HEK293 (cell line): ENCODE results near the gene PLSCR3.

Experiments
- CTCF ChIA-PET: fragments of 350-600 bp; formaldehyde crosslinking; extraction: SDS; loops from one replicate; lab custom pipeline; 2021; ENCODE audit warnings: antibody characterized with exemption; lab: Yijun Ruan, JAX
- POLR2A ChIA-PET: fragments of 300-600 bp; formaldehyde crosslinking; extraction: SDS; loops from one replicate; lab custom pipeline; 2020; ENCODE audit warnings: antibody characterized with exemption, inconsistent platforms; lab: Yijun Ruan, JAX
- H3K27ac ChIP-seq: fragments of 200-500 bp; sonication (Bioruptor generic); 2 replicates; pipeline ENCODE4 v1.5.1; 2014; ENCODE audit warnings: low read depth, low read length, control low read depth, inconsistent platforms; ENCODE audit errors: extremely low read depth
- H3K36me3 ChIP-seq, 2 experiments: fragments of 200-500 bp in 1 of 2; sonication (Bioruptor generic) in 1 of 2; 1 replicate in 1 of 2; 2 replicates in 1 of 2; pipeline ENCODE4 v1.5.1; 2014 to 2017; ENCODE audit warnings: inconsistent platforms in 2 of 2, low read length in 2 of 2; ENCODE audit not compliant: control insufficient read depth in 2 of 2, insufficient read depth in 1 of 2
- H3K4me1 ChIP-seq: fragments of 200-500 bp; sonication (Bioruptor generic); 2 replicates; pipeline ENCODE4 v1.5.1; 2014; ENCODE audit warnings: mild to moderate bottlenecking, low read length, inconsistent platforms; ENCODE audit not compliant: control insufficient read depth, insufficient read depth
- H3K4me3 ChIP-seq: 2 replicates; pipeline ENCODE4 v1.5.1; 2011; ENCODE audit warnings: low read depth, mild to moderate bottlenecking, control low read depth, low read length, moderate library complexity
- H3K9me3 ChIP-seq: fragments of 200-500 bp; sonication (Bioruptor generic); 2 replicates; pipeline ENCODE4 v1.5.1; 2014; ENCODE audit warnings: low read depth, low read length, inconsistent platforms; ENCODE audit not compliant: control insufficient read depth, insufficient read depth
- GLIS1 ChIP-seq: fragments of 450-650 bp; formaldehyde crosslinking; IDR thresholded peaks from 2 replicates; pipeline ENCODE4 v1.5.1; 2016; ENCODE audit warnings: missing biosample characterization, missing genetic modification characterization
- GLIS2 ChIP-seq: fragments of 450-650 bp; formaldehyde crosslinking; IDR thresholded peaks from 2 replicates; pipeline ENCODE4 v1.5.1; 2016; ENCODE audit warnings: missing biosample characterization, missing genetic modification characterization
- KLF1 ChIP-seq: fragments of 450-650 bp; formaldehyde crosslinking; IDR thresholded peaks from 2 replicates; pipeline ENCODE4 v1.5.1; 2016; ENCODE audit warnings: missing biosample characterization, missing genetic modification characterization
- KLF16 ChIP-seq: fragments of 450-650 bp; formaldehyde crosslinking; IDR thresholded peaks from 2 replicates; pipeline ENCODE4 v1.5.1; 2017; ENCODE audit warnings: missing biosample characterization, missing genetic modification characterization
- ZBTB20 ChIP-seq: fragments of 450-650 bp; formaldehyde crosslinking; IDR thresholded peaks from 2 replicates; pipeline ENCODE4 v1.5.1; 2016; ENCODE audit warnings: missing biosample characterization, missing genetic modification characterization
- ZBTB21 ChIP-seq: fragments of 450-650 bp; formaldehyde crosslinking; IDR thresholded peaks from 2 replicates; pipeline ENCODE4 v1.5.1; 2017; ENCODE audit warnings: missing biosample characterization, missing genetic modification characterization
- ZBTB7A ChIP-seq: fragments of 450-650 bp; formaldehyde crosslinking; IDR thresholded peaks from 2 replicates; pipeline ENCODE4 v1.5.1; 2016; ENCODE audit warnings: low read depth, missing biosample characterization, missing genetic modification characterization
- ZEB2 ChIP-seq: fragments of 450-650 bp; formaldehyde crosslinking; IDR thresholded peaks from 2 replicates; pipeline ENCODE4 v1.5.1; 2016; ENCODE audit warnings: missing biosample characterization, missing genetic modification characterization
- ZNF221 ChIP-seq: fragments of 450-650 bp; formaldehyde crosslinking; IDR thresholded peaks from 2 replicates; pipeline ENCODE4 v1.5.1; 2017; ENCODE audit warnings: missing biosample characterization, missing genetic modification characterization, borderline replicate concordance
- ZNF324 ChIP-seq: fragments of 450-650 bp; formaldehyde crosslinking; IDR thresholded peaks from 2 replicates; pipeline ENCODE4 v1.5.1; 2016; ENCODE audit warnings: missing biosample characterization, missing genetic modification characterization
- ZNF335 ChIP-seq: fragments of 450-650 bp; formaldehyde crosslinking; conservative IDR thresholded peaks from 2 replicates; pipeline ENCODE4 v1.5.1; 2016; ENCODE audit warnings: missing biosample characterization, missing genetic modification characterization
- ZNF341 ChIP-seq: fragments of 450-650 bp; formaldehyde crosslinking; IDR thresholded peaks from 2 replicates; pipeline ENCODE4; 2016; ENCODE audit warnings: low read depth, missing biosample characterization, missing genetic modification characterization
- ZNF394 ChIP-seq: fragments of 450-650 bp; formaldehyde crosslinking; IDR thresholded peaks from 2 replicates; pipeline ENCODE4 v1.5.1; 2016; ENCODE audit warnings: missing biosample characterization, missing genetic modification characterization, mild to moderate bottlenecking, moderate library complexity, borderline replicate concordance
- ZNF423 ChIP-seq: fragments of 450-650 bp; formaldehyde crosslinking; IDR thresholded peaks from 2 replicates; pipeline ENCODE4 v1.5.1; 2016; ENCODE audit warnings: missing biosample characterization, missing genetic modification characterization
- ZNF791 ChIP-seq: fragments of 450-650 bp; formaldehyde crosslinking; IDR thresholded peaks from 2 replicates; pipeline ENCODE4 v1.5.1; 2016; ENCODE audit warnings: missing biosample characterization, missing genetic modification characterization
- ZNF837 ChIP-seq: fragments of 450-650 bp; formaldehyde crosslinking; IDR thresholded peaks from 2 replicates; pipeline ENCODE4 v1.5.1; 2016; ENCODE audit warnings: missing biosample characterization, missing genetic modification characterization
- ZSCAN16 ChIP-seq: fragments of 450-650 bp; formaldehyde crosslinking; IDR thresholded peaks from 2 replicates; pipeline ENCODE4 v1.5.1; 2016; ENCODE audit warnings: missing biosample characterization, missing genetic modification characterization
- TF ChIP-seq, protein P1 (sequence below): fragments of 450-650 bp; formaldehyde crosslinking; IDR thresholded peaks from 2 replicates; pipeline ENCODE4 v1.5.1; 2017; ENCODE audit warnings: missing biosample characterization, missing genetic modification characterization
- TF ChIP-seq, protein P2 (sequence below): fragments of 450-650 bp; formaldehyde crosslinking; IDR thresholded peaks from 2 replicates; pipeline ENCODE4 v1.5.1; 2016; ENCODE audit warnings: missing biosample characterization, missing genetic modification characterization
- TF ChIP-seq, protein P3 (sequence below): fragments of 450-650 bp; formaldehyde crosslinking; conservative IDR thresholded peaks from 2 replicates; pipeline ENCODE4 v1.5.1; 2016; ENCODE audit warnings: low read depth, missing biosample characterization, missing genetic modification characterization
- TF ChIP-seq, protein P4 (sequence below): fragments of 450-650 bp; formaldehyde crosslinking; IDR thresholded peaks from 2 replicates; pipeline ENCODE4 v1.5.1; 2016; ENCODE audit warnings: missing biosample characterization, missing genetic modification characterization
- TF ChIP-seq, protein P5 (sequence below): fragments of 450-650 bp; formaldehyde crosslinking; IDR thresholded peaks from 2 replicates; pipeline ENCODE4 v1.5.1; 2016; ENCODE audit warnings: missing biosample characterization, missing genetic modification characterization

PLSCR3 gene

DNA sequence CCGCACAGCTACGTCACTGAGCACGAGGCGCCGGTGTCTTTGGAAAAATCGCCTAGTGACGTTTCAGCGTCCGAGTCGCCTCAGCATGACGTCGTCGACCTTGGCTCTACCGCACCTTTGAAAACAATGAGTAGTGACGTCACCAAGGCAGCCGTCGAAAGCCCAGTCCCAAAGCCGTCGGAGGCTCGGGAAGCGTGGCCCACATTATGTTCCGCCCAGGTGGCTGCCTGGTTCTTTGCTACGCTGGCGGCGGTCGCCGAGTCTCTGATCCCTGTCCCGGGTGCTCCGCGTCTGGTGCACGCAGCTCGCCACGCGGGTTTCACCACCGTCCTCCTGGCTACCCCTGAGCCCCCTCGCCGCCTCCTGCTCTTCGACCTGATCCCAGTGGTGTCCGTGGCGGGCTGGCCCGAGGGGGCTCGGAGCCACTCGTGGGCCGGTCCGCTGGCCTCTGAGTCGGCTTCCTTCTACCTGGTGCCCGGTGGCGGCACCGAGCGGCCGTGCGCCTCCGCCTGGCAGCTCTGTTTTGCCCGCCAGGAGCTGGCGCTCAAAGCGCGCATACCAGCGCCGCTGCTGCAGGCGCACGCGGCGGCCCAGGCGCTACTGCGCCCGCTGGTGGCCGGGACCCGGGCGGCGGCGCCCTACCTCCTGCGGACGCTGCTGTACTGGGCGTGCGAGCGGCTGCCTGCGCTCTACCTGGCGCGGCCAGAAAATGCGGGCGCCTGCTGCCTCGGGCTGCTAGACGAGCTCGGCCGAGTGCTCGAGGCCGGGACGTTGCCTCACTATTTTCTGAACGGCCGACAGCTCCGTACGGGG is 42.4 kb upstream of the PLSCR3 start (continued):
- TF ChIP-seq GLIS2 (tag by site-specific recombination) (peak; percentile 62; the same call in 1 of the 2 replicates), ZBTB20 (tag by site-specific recombination) (peak; percentile 56; the same call in 1 of the 2 replicates), KLF16 (tag by site-specific recombination) (0 out of 2 replicates have a peak, but pooled peaks have one; percentile 31), ZNF423 (no peak), ZNF791 (tag by site-specific recombination) (no peak), ZNF221 (tag by site-specific recombination) (no peak)
- TF ChIP-seq, protein P1, sequence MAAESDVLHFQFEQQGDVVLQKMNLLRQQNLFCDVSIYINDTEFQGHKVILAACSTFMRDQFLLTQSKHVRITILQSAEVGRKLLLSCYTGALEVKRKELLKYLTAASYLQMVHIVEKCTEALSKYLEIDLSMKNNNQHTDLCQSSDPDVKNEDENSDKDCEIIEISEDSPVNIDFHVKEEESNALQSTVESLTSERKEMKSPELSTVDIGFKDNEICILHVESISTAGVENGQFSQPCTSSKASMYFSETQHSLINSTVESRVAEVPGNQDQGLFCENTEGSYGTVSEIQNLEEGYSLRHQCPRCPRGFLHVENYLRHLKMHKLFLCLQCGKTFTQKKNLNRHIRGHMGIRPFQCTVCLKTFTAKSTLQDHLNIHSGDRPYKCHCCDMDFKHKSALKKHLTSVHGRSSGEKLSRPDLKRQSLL (tag by site-specific recombination): no peak

DNA sequence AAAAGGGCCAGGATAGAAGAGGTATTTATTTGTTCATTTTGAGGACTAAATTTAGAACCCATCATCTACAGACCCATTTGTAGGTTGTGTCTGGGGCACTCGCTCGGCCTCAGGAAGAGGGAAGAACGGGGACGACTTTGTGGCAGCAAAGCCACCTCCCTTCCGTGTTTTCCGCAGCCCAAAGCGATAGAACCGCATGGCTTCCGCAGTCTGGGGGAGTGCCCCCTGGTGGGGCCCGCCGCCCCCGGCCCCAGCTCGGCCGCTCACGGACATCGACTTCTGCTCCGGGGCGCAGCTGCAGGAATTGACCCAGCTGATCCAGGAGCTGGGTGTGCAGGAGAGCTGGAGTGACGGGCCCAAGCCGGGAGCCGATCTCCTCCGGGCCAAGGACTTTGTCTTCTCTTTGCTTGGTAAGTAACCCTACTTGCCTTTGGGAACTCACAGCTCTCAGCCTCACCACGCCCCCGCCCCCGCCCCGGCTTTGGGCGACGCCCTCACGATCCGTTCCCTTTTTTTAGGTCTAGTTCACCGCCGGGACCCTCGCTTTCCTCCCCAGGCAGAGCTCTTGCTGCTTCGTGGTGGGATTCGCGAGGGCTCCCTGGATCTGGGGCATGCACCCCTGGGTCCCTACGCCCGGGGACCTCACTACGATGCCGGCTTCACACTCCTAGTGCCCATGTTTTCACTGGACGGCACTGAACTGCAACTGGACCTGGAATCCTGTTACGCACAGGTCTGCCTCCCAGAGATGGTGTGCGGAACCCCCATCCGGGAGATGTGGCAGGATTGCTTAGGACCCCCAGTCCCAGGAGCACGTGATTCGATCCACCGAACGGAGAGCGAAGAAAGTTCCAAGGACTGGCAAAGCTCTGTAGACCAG is 41.6 kb upstream of the PLSCR3 start:
- Histone ChIP-seq H3K9me3 (no peaks in the 10 kb centered on the region), H3K36me3 (no peaks in the 10 kb centered on the region), H3K4me3 (peak overlapping the region; percentile 50), H3K4me1 (peaks cover 18% of the 10 kb centered on the region), H3K27ac (peak overlapping the region; percentile 19; the same call in 1 of the 2 replicates)
- ChIA-PET POLR2A (interaction anchor here (0.6 to 3.5 kb wide), 19 partner anchors 8 to 251 kb away, joined by 3 to 45 read pairs (median 4); partner anchors contain the start of genes CHRNB1, GABARAP, MPDU1 and NEURL4), CTCF (interaction anchor here (0.6 to 3.9 kb wide), 25 partner anchors 8 to 155 kb away, joined by 3 to 37 read pairs (median 4); partner anchors contain the start of genes CHRNB1, NEURL4, PLSCR3 and SLC2A4)
- TF ChIP-seq ZNF837 (tag by site-specific recombination): no peak
- peak; percentile 16; the same call in 1 of the 2 replicates for TF ChIP-seq GLIS1 (tag by site-specific recombination)
- TF ChIP-seq ZSCAN16 (tag by site-specific recombination): no peak
- TF ChIP-seq KLF1 (tag by site-specific recombination): peak; percentile 91
- TF ChIP-seq, protein P2, sequence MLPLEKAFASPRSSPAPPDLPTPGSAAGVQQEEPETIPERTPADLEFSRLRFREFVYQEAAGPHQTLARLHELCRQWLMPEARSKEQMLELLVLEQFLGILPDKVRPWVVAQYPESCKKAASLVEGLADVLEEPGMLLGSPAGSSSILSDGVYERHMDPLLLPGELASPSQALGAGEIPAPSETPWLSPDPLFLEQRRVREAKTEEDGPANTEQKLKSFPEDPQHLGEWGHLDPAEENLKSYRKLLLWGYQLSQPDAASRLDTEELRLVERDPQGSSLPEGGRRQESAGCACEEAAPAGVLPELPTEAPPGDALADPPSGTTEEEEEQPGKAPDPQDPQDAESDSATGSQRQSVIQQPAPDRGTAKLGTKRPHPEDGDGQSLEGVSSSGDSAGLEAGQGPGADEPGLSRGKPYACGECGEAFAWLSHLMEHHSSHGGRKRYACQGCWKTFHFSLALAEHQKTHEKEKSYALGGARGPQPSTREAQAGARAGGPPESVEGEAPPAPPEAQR (tag by site-specific recombination): no peak
- TF ChIP-seq ZNF335: no peak; the same call in 1 of the 2 replicates
- TF ChIP-seq GLIS2 (tag by site-specific recombination): peak; percentile 78
- TF ChIP-seq, protein P3, sequence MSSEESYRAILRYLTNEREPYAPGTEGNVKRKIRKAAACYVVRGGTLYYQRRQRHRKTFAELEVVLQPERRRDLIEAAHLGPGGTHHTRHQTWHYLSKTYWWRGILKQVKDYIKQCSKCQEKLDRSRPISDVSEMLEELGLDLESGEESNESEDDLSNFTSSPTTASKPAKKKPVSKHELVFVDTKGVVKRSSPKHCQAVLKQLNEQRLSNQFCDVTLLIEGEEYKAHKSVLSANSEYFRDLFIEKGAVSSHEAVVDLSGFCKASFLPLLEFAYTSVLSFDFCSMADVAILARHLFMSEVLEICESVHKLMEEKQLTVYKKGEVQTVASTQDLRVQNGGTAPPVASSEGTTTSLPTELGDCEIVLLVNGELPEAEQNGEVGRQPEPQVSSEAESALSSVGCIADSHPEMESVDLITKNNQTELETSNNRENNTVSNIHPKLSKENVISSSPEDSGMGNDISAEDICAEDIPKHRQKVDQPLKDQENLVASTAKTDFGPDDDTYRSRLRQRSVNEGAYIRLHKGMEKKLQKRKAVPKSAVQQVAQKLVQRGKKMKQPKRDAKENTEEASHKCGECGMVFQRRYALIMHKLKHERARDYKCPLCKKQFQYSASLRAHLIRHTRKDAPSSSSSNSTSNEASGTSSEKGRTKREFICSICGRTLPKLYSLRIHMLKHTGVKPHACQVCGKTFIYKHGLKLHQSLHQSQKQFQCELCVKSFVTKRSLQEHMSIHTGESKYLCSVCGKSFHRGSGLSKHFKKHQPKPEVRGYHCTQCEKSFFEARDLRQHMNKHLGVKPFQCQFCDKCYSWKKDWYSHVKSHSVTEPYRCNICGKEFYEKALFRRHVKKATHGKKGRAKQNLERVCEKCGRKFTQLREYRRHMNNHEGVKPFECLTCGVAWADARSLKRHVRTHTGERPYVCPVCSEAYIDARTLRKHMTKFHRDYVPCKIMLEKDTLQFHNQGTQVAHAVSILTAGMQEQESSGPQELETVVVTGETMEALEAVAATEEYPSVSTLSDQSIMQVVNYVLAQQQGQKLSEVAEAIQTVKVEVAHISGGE: no peak
- no peak for TF ChIP-seq ZBTB7A (tag by site-specific recombination)
- no peak for TF ChIP-seq ZBTB21
- 0 out of 2 replicates have a peak, but pooled peaks have one; percentile 33 for TF ChIP-seq ZEB2 (tag by site-specific recombination)
- TF ChIP-seq, protein P4, sequence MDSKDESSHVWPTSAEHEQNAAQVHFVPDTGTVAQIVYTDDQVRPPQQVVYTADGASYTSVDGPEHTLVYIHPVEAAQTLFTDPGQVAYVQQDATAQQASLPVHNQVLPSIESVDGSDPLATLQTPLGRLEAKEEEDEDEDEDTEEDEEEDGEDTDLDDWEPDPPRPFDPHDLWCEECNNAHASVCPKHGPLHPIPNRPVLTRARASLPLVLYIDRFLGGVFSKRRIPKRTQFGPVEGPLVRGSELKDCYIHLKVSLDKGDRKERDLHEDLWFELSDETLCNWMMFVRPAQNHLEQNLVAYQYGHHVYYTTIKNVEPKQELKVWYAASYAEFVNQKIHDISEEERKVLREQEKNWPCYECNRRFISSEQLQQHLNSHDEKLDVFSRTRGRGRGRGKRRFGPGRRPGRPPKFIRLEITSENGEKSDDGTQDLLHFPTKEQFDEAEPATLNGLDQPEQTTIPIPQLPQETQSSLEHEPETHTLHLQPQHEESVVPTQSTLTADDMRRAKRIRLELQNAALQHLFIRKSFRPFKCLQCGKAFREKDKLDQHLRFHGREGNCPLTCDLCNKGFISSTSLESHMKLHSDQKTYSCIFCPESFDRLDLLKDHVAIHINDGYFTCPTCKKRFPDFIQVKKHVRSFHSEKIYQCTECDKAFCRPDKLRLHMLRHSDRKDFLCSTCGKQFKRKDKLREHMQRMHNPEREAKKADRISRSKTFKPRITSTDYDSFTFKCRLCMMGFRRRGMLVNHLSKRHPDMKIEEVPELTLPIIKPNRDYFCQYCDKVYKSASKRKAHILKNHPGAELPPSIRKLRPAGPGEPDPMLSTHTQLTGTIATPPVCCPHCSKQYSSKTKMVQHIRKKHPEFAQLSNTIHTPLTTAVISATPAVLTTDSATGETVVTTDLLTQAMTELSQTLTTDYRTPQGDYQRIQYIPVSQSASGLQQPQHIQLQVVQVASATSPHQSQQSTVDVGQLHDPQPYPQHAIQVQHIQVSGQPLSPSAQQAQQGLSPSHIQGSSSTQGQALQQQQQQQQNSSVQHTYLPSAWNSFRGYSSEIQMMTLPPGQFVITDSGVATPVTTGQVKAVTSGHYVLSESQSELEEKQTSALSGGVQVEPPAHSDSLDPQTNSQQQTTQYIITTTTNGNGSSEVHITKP (tag by site-specific recombination): peak; percentile 91
- TF ChIP-seq ZNF394 (tag by site-specific recombination): peak; percentile 49; the same call in 1 of the 2 replicates
- TF ChIP-seq ZNF341 (tag by site-specific recombination): peak; percentile 29; the same call in 1 of the 2 replicates
- TF ChIP-seq, protein P5, sequence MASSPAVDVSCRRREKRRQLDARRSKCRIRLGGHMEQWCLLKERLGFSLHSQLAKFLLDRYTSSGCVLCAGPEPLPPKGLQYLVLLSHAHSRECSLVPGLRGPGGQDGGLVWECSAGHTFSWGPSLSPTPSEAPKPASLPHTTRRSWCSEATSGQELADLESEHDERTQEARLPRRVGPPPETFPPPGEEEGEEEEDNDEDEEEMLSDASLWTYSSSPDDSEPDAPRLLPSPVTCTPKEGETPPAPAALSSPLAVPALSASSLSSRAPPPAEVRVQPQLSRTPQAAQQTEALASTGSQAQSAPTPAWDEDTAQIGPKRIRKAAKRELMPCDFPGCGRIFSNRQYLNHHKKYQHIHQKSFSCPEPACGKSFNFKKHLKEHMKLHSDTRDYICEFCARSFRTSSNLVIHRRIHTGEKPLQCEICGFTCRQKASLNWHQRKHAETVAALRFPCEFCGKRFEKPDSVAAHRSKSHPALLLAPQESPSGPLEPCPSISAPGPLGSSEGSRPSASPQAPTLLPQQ (tag by site-specific recombination): peak; percentile 89
- peak; percentile 14; the same call in 1 of the 2 replicates for TF ChIP-seq ZNF324 (tag by site-specific recombination)
